Embryonic facial prominence (tissue), 1 donor: ENCODE results near the gene MYH9.
"Not testable (repeated sequence)": the region's sequence is repeated elsewhere in the genome, so short reads cannot be mapped to it uniquely, and the experiment has no call there.

Experiments used
- DNase-seq: peaks from one replicate; pipeline ENCODE4 v3.0.0-alpha.2; 2016; ENCODE audit errors: extremely low spot score

Gene MYH9

DNA sequence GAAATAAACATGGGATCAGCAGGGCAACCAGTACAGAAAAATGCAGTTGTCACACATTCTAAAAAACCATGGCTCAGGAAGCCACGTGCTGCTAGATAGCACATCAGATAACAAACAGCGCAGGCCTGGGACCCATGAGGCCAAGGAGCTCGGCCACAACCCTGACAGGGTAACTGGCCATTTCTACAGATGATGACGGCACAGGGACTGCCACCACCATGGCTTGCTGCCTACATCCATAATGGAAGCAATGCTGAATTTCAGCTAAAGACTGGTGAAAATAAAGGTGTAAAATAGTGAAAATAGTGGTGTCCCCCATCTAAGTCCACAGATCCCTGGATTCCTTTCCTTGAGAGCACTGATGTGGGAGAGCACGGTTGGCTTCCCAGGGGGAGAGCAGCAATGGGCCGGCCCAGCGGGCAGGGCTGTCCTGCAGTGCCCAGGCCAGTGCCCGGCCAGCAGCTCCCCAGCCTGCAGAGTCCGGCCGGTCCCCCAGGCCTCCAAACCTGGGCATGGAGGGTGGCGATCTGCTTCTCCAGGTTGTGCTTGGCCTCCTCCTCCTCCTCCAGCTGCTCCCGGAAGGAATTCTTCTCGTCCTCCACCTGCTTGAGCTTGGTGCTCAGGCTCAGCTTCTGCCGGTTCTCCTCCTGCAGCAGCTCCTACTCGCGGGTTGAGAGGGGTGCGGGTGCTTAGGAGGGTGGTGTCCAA lies 94.8 kb downstream of the MYH9 start:
- DNase-seq, result no peak

DNA sequence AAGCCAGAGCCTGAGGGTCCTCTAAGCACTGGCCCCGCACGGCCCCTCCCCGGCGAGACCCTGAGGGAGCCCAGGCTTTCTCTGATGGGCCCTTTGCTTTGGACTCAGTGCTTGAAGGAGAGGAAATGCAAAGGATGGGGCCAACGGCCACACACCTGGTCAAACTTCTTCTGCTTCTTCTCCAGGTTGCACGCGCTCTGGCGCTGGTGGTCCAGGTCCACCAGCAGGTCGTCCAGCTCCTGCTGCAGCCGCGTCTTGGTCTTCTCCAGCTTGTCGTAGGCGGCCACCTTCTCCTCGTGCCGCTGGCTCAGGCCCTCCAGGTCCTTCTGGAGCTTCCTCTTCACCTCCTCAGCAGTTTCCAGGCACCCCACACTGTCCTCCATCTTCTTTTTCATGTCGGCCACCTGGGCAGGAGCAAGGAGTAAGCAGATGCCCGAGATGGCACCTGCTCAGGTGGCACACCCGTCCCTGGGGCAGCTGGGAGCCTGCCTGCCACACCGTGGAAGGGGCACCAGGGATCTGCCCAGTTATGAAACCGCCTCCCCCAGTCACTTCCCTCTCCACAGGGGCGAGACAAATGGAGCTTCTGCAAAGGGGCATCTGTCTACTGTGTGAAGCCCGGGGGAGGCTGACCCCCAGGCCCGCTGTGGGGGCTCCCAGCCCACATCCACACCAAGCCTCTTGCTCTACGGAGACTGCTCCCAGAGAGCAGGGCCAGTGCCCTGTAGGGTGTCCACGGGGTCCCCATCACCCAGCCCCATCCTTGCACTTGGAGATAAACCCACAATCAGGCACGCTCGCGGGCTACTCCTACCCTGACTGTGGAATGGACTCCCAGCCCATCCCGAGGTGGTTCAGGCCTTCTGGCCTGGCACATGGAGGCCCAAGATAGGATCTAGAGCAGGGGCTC lies 95.7 kb downstream of the MYH9 start:
- no peak for DNase-seq

DNA sequence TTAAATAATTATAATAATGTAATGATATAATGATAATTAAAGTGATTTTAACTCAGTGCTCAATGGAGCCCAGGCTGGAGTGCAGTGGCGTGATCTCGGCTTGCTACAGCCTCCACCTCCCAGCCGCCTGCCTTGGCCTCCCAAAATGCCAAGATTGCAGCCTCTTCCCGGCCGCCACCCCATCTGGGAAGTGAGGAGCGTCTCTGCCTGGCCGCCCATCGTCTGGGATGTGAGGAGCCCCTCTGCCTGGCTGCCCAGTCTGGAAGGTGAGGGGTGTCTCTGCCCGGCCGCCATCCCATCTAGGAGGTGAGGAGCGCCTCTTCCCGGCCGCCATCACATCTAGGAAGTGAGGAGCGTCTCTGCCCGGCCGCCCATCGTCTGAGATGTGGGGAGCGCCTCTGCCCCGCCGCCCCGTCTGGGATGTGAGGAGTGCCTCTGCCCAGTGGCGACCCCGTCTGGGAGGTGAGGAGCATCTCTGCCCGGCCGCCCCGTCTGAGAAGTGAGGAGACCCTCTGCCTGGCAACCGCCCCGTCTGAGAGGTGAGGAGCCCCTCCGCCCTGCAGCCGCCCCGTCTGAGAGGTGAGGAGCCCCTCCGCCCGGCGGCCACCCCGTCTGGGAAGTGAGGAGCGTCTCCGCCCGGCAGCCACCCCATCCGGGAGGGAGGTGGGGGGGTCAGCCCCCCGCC lies 97.2 kb downstream of the MYH9 start:
- not testable (repeated sequence) for DNase-seq

DNA sequence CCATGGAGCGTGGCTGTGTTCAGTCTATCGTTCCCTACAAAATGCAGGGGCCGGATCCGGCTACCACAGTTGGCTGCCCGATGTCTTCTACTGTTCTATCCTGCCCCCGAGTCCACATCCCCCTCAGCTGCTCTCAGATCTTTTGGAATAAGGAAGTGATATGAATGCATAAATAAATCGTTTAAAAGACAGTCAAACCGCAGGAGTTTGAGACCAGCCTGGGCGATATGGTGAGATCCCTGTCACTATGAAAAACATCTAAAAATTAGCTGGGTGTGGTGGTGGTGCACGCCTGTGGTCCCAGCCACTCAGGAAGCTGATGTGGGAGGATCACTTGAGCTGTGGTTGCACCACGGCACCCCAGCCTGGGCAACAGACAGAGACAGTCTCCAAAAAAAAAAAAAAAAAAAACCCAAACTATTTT lies 97.8 kb downstream of the MYH9 start:
- not testable (repeated sequence) for DNase-seq

DNA sequence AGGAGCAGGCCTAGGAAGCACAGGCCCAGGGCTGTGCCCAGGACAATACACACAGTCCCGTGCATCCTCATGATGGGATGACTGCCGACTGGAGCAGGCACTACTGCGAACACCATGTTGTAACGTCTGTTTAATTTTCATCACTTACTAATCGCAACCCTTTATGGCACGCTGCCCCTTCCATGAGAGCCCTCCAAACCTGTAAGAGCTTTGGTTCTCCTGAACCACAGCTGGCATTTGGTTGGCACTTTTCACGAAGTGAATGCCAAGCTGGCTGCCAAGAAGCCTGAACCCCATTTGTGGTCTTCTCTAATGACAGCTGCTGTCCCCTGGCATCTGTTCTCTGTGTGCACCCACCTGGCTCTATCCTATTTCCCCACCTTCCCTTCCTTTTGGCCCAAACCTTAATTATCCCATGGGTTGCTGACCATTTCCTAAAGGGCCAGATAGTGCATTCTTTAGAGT lies 98.3 kb downstream of the MYH9 start:
- no peak for DNase-seq

DNA sequence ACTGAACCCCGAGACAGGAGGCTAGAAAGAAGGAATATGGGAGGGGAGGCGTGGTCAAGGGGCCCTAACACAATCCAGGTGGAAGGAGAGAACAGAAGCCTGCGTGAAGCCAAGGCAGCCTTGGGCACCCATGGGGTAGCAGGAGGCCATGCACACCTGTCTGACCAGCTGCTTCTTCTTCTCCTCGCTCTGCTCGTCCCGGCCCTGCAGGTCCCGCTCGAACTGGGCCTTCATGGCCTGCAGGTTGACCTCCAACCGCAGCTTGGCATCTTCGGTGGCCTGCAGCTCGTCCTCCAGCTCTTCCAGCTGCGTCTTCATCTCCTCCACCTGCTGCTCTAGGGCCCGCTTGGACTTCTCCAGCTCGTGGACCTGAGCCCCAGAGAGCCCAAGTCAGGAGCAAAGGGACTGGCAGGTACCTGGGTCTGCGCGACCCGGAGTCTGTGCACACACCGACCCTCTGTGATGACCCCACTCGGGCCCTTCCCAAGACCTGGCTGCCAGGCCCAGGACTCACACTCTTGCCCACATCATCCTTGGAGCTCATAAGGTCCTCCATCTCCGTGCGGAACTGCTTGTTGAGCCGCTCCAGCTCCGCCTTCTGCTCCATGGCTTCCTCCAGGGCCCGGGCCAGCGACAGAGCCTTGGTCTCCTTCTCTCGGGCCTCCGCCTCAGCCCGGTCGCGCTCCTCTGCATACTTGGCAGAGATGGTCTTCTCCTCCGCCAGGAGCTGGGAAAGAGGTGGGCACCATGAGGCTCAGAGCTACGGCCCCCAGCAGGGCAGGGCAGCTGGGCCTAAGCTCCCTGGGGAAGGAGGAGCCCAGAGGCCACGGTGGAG lies 99.0 kb downstream of the MYH9 start:
- DNase-seq, result no peak

DNA sequence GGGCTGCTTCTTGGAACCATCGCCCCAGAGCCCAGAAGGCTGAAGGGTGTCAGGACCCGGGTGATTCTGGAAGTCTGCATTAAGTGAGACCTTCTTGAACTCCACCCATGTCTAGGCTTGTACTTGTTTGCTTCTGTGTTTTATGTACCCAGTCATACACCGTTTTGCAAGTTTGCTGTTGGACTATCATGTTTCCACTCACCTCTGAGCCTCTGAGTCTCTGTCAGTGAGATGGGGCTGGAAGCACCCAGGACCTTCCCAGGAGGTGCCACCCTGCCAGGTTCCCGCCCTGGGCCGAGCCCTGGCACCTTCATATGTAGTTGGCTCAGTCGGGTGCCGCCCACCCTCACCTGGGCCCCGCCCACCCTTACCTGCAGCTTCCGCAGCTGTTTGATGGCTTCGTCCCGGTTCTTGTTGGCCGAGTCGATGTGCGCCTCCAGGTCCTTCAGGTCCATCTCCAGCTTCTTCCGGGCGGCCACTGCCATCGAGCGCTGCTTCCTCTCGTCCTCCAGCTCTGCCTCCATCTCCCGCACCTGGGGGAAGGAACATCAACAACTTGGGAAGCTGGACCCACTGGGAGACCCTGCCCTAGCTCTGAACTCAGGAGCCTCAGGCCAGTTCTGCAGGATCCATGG lies 99.8 kb downstream of the MYH9 start:
- DNase-seq, result no peak

DNA sequence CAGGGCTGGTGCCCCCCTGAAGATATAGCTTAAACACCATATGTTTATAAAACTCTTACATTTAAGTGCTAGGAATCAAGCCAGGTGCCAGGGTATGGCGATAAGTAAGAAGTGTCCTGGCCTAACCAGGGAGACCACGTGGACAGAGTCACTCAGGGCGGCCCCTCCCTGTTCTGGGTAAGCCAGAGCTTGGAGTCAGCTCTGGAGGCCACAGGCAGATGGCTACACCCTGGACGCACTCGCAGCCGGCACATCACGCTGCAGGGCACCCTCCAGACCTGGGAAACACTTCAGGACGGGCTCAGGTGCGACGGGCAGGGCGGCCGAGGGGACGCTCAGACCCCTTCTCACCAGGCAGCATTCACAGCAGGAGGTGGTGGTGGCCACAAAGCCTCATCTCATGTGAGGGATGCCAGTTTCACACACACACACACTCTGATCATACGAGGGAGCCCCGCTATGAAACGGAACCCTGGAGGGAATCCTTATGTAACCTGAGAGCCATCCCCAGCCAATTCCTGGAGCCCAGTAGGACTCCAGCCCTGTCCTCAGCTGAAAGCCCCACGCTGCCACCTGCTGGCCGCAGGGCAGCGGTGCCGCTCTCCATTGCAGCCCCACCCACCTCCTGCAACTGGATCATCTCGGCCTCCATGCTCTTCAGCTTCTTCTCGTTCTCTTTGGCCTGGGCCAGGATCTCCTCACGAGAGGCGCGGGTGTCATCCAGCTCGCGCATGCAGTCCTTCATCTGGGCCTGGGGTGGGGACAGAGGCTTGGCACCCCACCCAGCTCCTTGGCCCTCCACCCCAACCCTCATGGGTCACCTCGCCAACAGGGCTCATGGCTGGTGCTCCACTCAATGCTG lies 101.4 kb downstream of the MYH9 start:
- DNase-seq, result peak; percentile 43

DNA sequence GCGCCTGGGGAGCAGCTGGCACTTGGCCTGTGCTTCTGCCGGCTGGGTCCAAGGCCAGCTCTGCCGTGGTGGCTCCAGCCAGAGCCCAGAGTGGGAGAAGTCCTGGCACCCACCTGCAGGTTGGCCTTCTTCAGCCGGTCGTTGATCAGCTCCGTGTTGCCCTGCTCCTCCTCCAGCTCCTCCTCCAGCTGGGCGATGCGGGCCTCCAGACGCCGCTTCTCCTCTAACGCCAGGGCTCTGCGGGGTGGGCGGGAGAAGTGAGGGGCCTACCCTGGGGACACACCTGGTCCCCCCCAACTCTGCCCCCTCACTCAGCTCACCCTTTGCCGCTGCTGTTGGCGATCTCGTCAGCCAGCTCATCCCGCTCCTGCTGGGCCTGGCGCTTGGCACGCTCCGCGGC lies 102.2 kb downstream of the MYH9 start:
- no peak for DNase-seq

DNA sequence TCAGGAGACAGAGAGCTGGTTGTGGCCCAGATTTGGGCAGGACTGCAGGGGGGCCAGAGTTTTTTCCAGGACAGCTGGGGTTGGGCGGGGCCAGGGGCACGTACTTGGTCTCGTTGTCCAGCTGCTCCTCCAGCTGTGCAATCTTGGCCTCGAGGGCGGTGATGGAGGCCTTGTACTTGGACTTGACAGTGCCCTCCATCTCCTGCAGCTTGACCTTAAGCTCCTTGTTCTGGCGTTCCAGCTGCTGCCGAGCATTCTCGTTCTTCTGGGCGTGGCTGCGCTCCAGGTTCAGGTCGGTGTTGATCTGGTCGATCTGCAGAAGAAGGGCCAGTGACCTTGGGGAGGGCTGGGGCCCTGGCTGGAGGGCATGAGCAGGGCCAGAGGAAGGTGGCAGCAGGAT lies 102.8 kb downstream of the MYH9 start:
- DNase-seq, result no peak

DNA sequence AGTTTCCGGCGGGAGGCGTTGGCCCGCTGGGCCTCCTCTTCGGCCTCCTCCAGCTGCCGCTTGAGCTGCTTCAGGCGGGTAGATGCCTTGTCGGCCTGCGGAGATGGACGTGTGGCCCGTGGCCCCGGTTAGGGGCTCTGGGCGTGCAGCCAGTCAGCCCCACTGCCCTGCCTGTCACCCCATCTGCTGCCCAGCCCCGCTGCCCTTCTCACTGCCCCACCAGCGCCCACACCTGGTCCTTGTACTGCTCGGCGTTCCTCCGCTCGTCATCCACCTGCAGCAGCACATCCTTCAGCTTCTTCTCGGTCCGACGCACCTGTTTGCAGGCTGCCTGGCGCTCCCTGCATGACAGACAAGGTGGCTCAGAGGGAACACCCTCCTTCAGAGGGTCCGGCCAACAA lies 103.6 kb downstream of the MYH9 start:
- no peak for DNase-seq

DNA sequence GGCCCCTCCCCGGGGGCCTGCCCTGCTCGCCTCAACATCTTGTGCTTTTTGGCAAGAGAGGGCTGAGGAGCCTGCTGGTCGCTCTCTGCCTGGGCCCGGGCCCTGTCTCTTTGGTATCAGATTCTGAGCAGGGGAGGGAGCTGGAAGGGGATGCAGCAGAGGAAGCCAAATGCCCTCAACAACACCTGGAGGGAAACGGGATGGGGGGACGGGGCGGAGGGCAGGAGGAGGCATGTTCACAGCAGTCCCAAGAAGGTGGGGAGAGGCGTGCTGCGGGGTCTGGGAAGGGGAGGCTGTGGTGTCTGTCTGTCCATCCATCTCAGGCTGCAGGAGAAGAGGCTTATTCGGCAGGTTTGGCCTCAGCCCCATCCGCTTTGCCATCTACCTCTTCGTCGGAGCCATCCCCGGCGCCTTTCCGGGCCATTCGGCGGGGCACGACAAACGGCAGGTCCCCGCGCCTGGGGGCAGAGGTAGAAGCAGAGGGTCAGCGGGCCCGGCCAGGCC lies 105.4 kb downstream of the MYH9 start:
- no peak for DNase-seq

DNA sequence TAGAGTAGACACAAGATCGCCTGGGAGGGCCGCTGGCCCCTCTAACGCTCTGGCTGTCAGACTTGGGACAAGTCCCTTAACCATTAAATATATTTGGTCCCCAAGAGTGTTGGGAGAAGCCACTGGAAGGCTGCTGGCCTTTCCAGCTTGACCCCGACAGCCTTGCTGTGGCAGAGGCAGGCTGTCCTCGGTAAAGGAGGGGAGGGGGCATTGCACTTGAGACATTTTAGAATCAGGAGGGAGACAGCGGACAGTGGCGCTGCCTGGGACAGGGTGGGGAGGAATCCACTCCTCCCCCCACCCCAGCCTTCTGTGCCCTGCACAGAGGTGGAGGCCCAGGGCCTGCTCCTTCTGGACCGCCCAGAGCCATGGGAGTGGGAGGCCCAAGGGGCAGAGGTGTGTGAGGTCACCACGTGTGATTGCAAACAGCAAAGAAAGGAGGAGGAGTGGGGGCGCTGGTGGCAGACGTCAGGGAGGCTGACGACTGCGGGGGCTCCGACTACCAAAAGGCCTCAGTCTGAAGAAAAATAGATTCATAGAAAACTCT lies 105.9 kb downstream of the MYH9 start:
- DNase-seq, result no peak

DNA sequence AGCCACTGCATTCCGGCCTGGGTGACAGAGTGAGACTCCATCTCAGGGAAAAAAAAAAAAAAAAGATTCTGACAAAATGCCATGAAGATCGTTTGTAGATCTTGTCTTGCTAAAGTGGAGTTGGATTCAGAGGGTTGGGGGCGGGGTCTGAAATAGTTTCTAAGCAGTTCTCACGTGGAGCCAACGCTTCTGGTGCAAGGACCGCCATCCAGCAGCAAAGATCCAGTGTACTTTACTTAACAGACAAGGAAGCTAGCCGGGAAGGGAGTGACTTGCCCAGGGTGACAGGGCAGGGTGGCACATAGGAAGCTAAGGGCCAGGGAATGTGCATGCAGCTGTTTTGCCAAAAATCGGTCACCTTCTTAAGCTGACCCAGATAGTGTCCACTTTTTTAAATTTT lies 107.4 kb downstream of the MYH9 start:
- no peak for DNase-seq

DNA sequence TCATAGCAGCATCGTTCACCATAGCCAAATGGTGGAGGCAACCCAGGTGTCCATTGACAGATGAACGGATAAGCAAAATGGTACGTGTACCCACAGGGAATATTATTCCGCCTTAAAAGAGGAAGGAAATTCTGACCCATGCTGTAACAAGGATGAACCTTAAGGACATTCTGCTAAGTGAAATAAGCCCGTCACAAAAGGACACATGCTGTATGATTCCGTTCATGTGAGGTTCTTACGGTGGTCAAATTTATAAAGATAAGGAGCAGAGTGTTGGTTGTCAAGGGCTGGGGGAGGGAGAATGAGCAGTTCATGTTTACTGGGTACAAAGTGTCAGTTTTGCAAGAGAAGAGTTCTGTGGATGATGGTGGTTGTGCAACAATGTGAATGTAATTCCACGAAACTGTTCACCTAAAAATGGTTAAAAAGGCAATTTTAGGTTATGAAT lies 108.5 kb downstream of the MYH9 start:
- DNase-seq, result no peak

DNA sequence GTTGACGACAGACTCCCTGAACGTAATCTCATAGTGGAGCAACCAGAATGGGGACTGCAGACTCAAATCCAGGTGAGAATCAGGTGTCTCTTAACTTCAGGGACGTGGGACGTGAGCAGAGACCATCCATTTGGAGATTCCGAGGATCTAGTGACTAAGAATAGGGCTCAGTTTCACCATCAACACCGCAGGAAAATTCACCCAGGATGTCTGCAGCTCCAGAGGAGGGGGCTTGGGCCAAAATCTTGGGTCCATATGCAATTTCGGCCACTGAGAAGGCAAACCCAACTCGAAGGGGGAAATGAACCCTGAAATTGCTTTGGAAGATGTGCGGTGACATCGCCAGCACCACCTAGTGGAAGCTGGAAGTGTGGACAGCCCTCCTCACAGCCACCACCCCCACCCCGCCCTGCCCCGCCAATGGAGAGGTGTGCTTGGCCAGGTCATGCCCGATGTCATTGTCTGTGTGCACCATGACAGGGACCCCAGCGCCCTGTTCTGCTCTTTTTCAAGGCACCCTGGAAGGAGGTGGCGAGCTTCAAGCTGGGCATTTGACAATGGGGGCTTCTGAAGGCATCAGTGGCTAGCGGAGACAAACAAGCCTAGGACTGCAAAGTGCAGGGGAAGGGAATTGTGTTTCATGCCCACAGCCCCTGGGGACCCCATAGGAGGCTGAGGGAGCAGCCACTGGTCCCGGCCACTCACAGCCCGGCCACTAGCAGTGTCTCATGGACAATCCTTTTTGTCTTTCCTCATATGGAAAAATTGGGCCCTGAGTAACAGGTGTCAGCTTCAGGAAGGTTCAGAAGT lies 110.1 kb downstream of the MYH9 start:
- no peak for DNase-seq

DNA sequence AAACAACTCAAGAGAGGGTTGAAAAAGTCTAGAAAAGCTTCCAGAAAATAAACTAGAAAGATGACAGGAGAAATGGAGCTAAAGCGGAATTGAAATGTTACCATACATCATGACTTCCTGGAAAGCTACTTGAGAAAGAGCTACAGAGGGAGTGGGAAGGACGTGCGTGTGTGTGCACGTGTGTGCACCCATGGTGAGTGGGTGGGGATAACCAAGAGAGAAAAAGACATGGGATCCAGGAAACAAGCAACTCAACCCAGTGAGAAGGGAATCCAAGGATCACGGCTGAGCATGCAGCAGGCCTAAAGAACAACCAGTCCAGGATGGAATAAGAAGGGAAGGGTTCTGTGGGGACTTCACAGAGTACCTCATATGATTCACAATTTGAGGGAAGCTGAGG lies 113.2 kb downstream of the MYH9 start:
- no peak for DNase-seq

DNA sequence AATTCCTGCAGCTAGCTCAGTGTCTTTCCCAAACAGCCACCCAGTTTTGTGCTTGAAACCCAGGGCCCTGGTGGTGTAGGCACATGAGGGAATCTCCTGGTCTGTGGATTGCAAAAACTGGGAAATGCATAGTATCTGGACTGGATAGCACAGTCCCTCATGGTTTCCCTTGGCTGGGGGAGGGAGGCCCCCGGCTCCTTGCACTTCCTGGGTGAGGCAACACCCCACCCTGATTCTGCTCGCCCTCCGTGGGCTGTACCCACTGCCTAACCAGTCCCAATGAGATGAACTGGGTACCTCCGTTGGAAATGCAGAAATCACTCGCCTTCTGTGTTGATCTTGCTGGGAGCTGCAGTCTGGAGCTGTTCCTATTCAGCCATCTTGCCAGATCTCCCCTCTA lies 115.8 kb downstream of the MYH9 start:
- DNase-seq, result not testable (repeated sequence)

DNA sequence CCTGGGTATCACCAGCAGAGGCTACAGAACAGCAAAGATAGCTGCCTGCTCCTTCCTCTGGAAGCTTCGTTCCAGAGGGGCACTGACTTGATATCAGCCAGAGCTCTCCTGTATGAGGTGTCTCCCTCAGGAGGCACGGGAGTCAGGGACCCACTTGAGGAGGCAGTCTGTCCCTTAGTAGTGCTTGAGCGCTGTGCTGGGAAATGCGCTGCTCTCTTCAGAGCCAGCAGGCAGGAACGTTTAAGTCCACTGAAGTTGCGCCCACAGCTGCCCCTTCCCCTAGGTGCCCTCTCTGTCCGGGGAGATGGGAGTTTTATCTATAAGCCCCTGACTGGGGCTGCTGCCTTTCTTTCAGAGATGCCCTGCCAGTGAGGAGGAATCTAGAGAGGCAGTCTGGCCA lies 116.5 kb downstream of the MYH9 start:
- DNase-seq, result not testable (repeated sequence)
